Peyer's patch (tissue), 4 donors: ENCODE data around the gene GRPEL1. TPM values are rescaled to one million over a fixed set of nuclear protein-coding genes. Genes with fewer than 3 reads are reported as not detected.
"Not testable (repeated sequence)": the region's sequence is repeated elsewhere in the genome, so short reads cannot be mapped to it uniquely, and the experiment has no call there.

Experiments
- DNase-seq, 3 donors: peaks; one replicate each; pipeline ENCODE4 v3.0.0-alpha.2; 2017 to 2019
- H3K27ac ChIP-seq, 4 donors: fragments of 200-600 bp; sonication (generic); one replicate each; pipeline ENCODE4 v1.5.1; 2016 to 2019
- H3K27me3 ChIP-seq, 2 donors: fragments of 200-600 bp; sonication (generic); one replicate each; pipeline ENCODE4 v1.5.1; 2019
- H3K36me3 ChIP-seq, 3 donors: fragments of 200-600 bp; sonication (generic); one replicate each; pipeline ENCODE4 v1.5.1; 2016 to 2019
- H3K4me1 ChIP-seq, 4 donors: fragments of 200-600 bp; sonication (generic); one replicate each; pipeline ENCODE4 v1.5.1; 2016 to 2019
- H3K4me3 ChIP-seq, 4 donors: fragments of 200-600 bp; sonication (generic); 1 replicate in 3 of 4; 2 replicates in 1 of 4; pipeline ENCODE4 v1.5.1; 2016 to 2019; ENCODE audit warnings: mild to moderate bottlenecking in 1 of 4
- H3K9me3 ChIP-seq, 4 donors: fragments of 200-600 bp; sonication (generic); one replicate each; pipeline ENCODE4 v1.5.1; 2016 to 2019; ENCODE audit warnings: mild to moderate bottlenecking in 1 of 4
- POLR2A ChIP-seq, 2 donors: fragments of 450-650 bp; IDR thresholded peaks; one replicate each; pipeline ENCODE4 v1.5.1; 2017; ENCODE audit warnings: antibody characterized with exemption in 2 of 2, mild to moderate bottlenecking in 2 of 2, moderate library complexity in 2 of 2
- total RNA-seq, 4 donors: library from RNA; depleted of rRNA; stranded (reverse); fragments of >200 nt; gene quantifications; one replicate each; pipeline ENCODE4 v1.1.0, GENCODE V29; 2016
- TF ChIP-seq, protein P1 (sequence below), 6 experiments: fragments of 450-650 bp in 4 of 6; fragments of 200-600 bp in 2 of 6; sonication (generic) in 1 of 6; IDR thresholded peaks; one replicate each; pipeline ENCODE4 v1.5.1; 2017 to 2019; ENCODE audit warnings: antibody characterized with exemption in 6 of 6, mild to moderate bottlenecking in 3 of 6, moderate library complexity in 1 of 6

Gene GRPEL1
- total RNA-seq, 4 donors from 2014 or later, result 13.2 to 35.4 (median 17.8) TPM

DNA sequence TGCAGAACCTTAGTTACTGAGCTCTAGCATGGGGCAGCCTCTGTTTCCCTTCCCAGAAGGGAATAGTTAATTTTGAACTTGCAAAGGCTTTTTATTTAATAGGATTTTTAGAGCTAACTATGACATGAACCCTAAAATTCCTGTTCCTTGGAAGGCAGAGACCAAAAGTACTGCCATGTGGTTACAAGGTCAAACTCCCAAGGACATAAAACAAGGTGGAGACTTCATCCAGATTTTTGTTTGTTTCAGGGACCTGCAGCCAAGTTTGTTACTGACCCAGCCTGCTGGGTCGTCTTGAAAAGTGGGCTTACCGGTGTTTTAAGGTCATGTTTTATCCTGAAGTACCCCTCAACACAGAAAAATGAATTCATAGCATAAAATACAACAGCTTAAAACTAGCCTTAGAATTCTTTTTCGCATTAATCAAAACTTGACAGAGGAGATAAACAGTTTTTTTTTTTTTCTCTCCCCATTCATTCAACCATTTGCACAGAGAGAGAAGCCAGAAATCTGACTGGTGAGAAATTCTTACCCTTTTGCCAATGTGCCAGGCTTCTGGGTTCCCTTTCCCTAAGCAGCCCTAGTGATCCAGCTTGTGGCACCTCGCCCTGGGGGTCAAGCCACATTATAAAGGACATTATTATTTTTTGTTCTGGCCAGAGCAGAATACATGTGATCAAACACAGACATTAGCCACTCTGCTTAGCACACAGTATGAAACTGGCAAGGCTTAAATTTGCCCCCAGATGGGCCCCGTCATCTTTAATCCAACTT lies 21.5 kb upstream of the GRPEL1 start:
- Histone ChIP-seq H3K27me3 (no peaks in the 10 kb centered on the region), H3K4me3 (no peak overlapping the region), H3K9me3 (peaks cover 0 to 6% (median 0%) of the 10 kb centered on the region in 4 donors), H3K36me3 (no peaks in the 10 kb centered on the region), H3K4me1 (no peaks in the 10 kb centered on the region), H3K27ac (no peak overlapping the region)
- DNase-seq, result no peak
- TF ChIP-seq, protein P1, sequence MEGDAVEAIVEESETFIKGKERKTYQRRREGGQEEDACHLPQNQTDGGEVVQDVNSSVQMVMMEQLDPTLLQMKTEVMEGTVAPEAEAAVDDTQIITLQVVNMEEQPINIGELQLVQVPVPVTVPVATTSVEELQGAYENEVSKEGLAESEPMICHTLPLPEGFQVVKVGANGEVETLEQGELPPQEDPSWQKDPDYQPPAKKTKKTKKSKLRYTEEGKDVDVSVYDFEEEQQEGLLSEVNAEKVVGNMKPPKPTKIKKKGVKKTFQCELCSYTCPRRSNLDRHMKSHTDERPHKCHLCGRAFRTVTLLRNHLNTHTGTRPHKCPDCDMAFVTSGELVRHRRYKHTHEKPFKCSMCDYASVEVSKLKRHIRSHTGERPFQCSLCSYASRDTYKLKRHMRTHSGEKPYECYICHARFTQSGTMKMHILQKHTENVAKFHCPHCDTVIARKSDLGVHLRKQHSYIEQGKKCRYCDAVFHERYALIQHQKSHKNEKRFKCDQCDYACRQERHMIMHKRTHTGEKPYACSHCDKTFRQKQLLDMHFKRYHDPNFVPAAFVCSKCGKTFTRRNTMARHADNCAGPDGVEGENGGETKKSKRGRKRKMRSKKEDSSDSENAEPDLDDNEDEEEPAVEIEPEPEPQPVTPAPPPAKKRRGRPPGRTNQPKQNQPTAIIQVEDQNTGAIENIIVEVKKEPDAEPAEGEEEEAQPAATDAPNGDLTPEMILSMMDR (IDR thresholded peaks at IDR 0.05), result no peak
- no peak for TF ChIP-seq POLR2A (IDR thresholded peaks at IDR 0.05)

DNA sequence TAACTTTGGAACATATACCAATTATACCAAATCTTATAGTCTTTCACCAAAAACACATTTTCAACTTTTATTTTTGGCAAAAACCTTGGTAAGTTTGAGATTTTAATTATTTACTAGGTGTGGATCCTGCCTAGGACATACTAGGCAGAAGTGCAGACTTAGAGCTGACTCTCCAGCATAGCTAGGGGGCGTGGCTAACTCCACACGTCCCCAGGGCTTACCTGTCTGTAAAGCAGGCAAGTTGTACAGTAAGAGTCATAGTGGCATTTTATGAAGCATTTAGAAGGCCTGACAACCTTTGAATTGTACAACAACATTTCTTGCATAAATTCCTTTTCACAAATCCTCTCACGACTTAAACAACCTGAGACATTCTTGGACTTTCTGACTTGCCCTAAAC lies 19.2 kb upstream of the GRPEL1 start:
- no peaks in the 10 kb centered on the region for H3K27me3 ChIP-seq
- H3K4me3 ChIP-seq, result no peak overlapping the region
- no peak overlapping the region for H3K27ac ChIP-seq
- no peak for DNase-seq
- no peaks in the 10 kb centered on the region for H3K36me3 ChIP-seq
- H3K9me3 ChIP-seq, result peaks cover 0 to 6% (median 0%) of the 10 kb centered on the region in 4 donors
- no peak for TF ChIP-seq POLR2A (IDR thresholded peaks at IDR 0.05)
- TF ChIP-seq, protein P1 (IDR thresholded peaks at IDR 0.05), result no peak
- H3K4me1 ChIP-seq, result no peaks in the 10 kb centered on the region

DNA sequence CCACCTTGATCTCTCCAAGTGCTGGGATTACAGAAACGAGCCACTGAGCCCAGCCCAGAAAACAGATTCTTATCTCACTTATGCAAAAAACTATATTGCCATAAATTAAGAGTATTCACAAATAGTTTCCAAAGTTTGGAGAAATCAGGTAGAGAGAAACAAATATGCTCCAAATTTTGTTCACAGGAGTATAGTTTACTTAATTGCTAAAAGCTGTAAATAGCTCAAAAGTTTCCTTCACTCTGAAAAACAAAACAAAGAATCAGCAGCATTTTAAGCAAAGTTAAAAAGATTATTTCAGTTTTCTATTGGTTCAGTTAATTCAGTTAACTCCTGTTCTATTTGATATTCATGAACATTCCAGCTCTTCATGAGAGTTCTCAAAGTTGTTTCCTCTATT lies 18.5 kb upstream of the GRPEL1 start:
- Histone ChIP-seq H3K27ac (no peak overlapping the region), H3K27me3 (no peaks in the 10 kb centered on the region)
- DNase-seq, result no peak

DNA sequence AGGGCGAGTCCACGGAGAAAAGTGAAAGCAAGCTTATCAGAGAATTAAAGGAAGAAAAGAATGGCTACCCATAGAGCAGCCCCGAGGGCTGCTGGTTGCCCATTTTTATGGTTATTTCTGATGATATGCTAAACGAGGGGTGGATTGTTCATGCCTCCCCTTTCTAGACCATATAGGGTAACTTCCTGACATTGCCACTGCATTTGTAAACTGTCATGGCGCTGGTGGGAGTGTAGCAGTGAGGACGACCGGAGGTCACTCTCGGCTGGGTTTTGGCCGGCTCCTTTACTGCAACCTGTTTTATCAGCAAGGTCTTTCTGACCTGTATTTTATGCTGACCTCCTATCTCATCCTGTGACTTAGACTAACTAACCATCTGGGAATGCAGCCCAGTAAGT lies 16.7 kb upstream of the GRPEL1 start:
- H3K27ac ChIP-seq, H3K27me3 ChIP-seq, H3K36me3 ChIP-seq, H3K4me1 ChIP-seq, DNase-seq, H3K9me3 ChIP-seq: not testable (repeated sequence)
- H3K4me3 ChIP-seq, result peak overlapping the region in 3 of 4 donors; percentile 6 to 39 (median 19)

More for the DNA sequence above, 18.5 kb upstream of the GRPEL1 start:
- TF ChIP-seq, protein P1 (IDR thresholded peaks at IDR 0.05), result no peak
- H3K36me3 ChIP-seq, result no peaks in the 10 kb centered on the region
- H3K4me3 ChIP-seq, result no peak overlapping the region
- no peaks in the 10 kb centered on the region for H3K4me1 ChIP-seq
- H3K9me3 ChIP-seq, result peaks cover 0 to 6% (median 0%) of the 10 kb centered on the region in 4 donors

DNA sequence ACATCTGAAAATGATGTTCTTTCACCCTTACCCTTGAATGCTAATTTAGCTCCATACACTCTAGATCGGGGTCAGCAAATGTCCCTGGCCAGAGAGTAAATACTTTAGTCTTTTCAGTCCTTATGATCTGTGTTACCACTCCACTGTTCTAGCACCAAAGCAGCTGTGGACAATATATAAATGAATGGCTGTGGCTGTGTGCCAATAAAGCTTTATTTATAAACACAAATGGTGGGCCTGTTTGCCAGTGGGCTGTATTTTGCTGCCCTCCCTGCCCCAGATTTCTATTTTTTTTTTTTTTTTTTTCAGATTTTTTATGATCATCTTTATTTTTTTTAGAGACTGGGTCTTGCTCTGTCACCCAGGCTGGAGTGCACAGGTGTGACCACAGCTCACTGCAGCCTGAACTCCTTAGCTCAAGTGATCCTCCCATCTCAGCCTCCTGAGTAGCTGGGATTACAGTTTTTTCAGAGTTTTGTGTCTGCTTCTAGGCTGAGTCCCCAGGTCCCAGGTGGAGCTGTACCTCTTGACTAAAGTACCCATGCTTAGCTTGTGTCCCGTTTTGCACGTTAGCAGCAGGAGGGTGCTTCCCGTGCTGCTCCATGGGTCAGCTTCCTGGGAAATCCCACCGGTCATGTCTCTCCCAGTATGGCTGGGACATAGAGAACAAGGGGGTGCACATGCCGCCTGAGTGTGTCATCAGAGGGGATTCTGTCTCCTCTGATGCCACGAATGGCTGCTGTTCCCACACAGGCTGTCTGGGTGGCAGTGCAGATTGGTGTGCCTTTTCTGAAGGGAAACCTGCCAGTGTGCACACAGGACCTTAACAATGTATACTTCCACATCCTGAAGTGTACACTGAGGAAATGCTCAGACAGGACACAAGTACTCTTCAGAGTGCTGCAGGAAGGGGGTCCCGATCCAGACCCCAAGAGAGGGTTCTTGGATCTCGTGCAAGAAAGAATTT lies 16.0 kb upstream of the GRPEL1 start:
- peaks cover 0 to 6% (median 0%) of the 10 kb centered on the region in 4 donors for H3K9me3 ChIP-seq
- H3K36me3 ChIP-seq, result no peaks in the 10 kb centered on the region
- no peaks in the 10 kb centered on the region for H3K4me1 ChIP-seq
- TF ChIP-seq, protein P1 (IDR thresholded peaks at IDR 0.05), result no peak
- no peak for TF ChIP-seq POLR2A (IDR thresholded peaks at IDR 0.05)
- peak overlapping the region in 3 of 4 donors; percentile 6 to 39 (median 19) for H3K4me3 ChIP-seq
- no peak overlapping the region for H3K27ac ChIP-seq
- DNase-seq, result no peak
- H3K27me3 ChIP-seq, result no peaks in the 10 kb centered on the region

DNA sequence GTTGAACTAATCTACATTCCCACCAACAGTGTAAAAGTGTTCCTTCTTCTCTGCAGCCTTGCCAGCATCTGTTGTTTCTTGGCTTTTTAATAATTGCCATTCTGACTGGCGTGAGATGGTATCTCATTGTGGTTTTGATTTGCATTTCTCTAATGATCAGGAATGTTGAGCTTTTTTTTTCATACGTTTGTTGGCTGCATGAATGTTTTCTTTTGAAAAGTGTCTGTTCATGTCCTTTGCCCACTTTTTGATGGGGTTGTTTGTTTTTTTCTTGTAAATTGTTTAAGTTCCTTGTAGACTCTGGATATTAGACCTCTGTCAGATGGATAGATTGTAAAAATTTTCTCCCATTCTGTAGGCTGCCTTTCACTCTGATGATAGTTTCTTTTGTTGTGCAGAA lies 12.0 kb upstream of the GRPEL1 start:
- not testable (repeated sequence) for H3K4me1 ChIP-seq, H3K27me3 ChIP-seq, H3K4me3 ChIP-seq, H3K36me3 ChIP-seq, DNase-seq, H3K27ac ChIP-seq, H3K9me3 ChIP-seq

DNA sequence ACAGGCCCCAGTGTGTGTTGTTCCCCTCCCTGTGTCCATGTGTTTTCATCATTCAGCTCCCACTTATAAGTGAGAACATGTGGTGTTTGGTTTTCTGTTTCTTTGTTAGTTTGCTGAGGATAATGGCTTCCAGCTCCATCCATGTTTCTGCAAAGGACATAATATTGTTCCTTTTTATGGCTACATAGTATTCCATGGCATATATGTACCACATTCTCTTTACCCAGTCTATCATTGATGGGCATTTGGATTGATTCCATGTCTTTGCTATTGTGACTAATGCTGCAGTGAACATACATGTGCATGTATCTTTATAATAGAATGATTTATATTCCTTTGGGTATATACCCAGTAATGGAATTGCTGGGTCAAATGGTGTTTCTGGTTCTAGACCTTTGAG lies 11.6 kb upstream of the GRPEL1 start:
- not testable (repeated sequence) for H3K4me3 ChIP-seq, H3K36me3 ChIP-seq, DNase-seq, H3K9me3 ChIP-seq, H3K4me1 ChIP-seq, H3K27ac ChIP-seq, H3K27me3 ChIP-seq
